ENCODE measurements around the gene ESF1. TPM values are rescaled to one million over a fixed set of nuclear protein-coding genes. Genes with fewer than 3 reads are reported as not detected.

The ESF1 gene
- total and polyA plus RNA-seq, 7 donors, result 9.0 to 22.8 (median 18.9) TPM

DNA sequence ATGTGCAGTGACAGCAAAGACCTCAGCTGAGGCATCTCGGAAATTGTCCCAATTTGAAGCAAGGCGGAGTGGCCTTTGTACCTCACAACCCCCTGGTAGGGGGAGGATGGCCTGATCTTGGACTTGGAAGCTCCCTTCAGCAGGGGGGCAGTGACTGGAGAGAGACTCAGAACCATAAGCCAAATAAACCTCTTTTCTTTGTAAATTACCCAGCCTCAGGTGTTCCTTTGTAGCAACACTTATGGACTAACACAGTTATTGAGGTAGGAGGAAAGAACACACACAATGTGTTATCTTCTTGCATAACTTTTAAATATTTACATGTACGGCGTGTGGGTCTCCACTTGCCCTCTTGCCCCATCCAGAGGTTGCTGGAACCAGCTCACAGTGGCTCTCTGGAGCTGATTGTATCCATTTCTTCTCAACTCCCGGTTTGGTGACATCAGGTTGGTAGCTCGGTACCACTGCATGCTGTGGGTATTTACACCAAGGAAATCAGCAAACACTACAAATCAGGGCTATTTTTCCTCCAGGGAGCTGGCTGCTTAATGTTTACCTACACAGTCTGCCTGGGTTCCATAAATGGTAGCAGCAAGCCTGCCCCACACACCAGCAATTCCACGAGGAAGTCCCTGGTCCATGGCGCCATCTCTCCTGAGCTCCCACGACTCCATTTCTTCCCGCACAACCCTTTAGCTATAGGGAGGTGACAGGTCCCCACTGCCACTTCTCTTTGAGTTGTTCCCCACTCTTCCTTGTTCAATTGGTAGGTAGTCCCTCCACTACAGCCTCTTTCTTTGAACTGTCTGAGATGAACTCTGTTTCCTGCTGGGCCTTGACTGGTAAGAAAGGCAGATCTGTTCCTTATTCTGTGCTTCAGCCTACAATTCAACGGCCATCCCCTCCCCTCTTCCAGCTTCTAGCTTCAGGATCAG lies 91.7 kb downstream of the ESF1 start:
- Histone ChIP-seq H3K36me3 (ENCODE audit: insufficient read depth in 1 of 2, low read depth in 1 of 2) (no peaks in the 10 kb centered on the region), H3K4me1 (no peaks in the 10 kb centered on the region), H3K27me3 (ENCODE audit: insufficient read depth in 3 of 3, low read length in 2 of 3) (no peaks in the 10 kb centered on the region), H3K27ac (no peak overlapping the region), H3K4me3 (no peak overlapping the region), H3K9me3 (no peaks in the 10 kb centered on the region)
- DNase-seq (no peak), ATAC-seq (no peak)
- intact Hi-C loops (cut with DNase I), result no loop called here
- TF ChIP-seq, protein P1, sequence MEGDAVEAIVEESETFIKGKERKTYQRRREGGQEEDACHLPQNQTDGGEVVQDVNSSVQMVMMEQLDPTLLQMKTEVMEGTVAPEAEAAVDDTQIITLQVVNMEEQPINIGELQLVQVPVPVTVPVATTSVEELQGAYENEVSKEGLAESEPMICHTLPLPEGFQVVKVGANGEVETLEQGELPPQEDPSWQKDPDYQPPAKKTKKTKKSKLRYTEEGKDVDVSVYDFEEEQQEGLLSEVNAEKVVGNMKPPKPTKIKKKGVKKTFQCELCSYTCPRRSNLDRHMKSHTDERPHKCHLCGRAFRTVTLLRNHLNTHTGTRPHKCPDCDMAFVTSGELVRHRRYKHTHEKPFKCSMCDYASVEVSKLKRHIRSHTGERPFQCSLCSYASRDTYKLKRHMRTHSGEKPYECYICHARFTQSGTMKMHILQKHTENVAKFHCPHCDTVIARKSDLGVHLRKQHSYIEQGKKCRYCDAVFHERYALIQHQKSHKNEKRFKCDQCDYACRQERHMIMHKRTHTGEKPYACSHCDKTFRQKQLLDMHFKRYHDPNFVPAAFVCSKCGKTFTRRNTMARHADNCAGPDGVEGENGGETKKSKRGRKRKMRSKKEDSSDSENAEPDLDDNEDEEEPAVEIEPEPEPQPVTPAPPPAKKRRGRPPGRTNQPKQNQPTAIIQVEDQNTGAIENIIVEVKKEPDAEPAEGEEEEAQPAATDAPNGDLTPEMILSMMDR (IDR thresholded peaks at IDR 0.05), result no peak
- WGBS, 3 donors, result 92 to 94% (median 94%) methylated on average over 11 of the region's 11 CpGs

DNA sequence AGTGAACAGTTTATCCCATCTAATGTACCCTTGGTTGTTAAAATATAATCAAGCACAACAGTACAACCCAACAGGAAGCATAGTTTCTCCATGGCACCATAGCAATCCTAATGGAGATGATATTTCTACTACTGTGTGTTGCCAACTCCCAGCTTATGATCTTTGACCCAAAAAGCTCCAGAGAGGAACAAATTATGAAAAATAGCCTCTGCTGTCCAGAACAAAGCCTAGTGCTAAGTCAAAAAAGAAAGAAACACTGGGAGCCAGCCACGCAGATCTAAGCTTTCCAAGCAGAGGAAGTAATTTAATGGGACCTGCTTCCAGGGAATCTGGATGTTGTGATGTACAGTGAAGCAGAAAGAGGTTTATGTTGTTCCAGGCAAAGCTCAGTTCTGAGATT lies 93.8 kb downstream of the ESF1 start:
- intact Hi-C loops (cut with DNase I), result no loop called here
- Histone ChIP-seq H3K4me1 (no peaks in the 10 kb centered on the region), H3K27ac (no peak overlapping the region), H3K9me3 (no peaks in the 10 kb centered on the region), H3K36me3 (ENCODE audit: insufficient read depth in 1 of 2, low read depth in 1 of 2) (no peaks in the 10 kb centered on the region), H3K27me3 (ENCODE audit: insufficient read depth in 3 of 3, low read length in 2 of 3) (no peaks in the 10 kb centered on the region), H3K4me3 (no peak overlapping the region)
- no peak for ATAC-seq
- TF ChIP-seq, protein P1 (IDR thresholded peaks at IDR 0.05), result no peak
- 4 to 10% (median 9%) methylated on average over 1 of the region's 1 CpG for WGBS, 3 donors
- DNase-seq, result no peak

- WGBS, 3 donors, result 39 to 70% (median 42%) methylated on average over 3 of the region's 3 CpGs
- H3K4me1 ChIP-seq, result no peaks in the 10 kb centered on the region
- TF ChIP-seq, protein P1 (IDR thresholded peaks at IDR 0.05), result no peak
- H3K36me3 ChIP-seq (ENCODE audit: insufficient read depth in 1 of 2, low read depth in 1 of 2), result no peaks in the 10 kb centered on the region
- ATAC-seq (no peak), DNase-seq (no peak)
- H3K27me3 ChIP-seq (ENCODE audit: insufficient read depth in 3 of 3, low read length in 2 of 3), result peaks cover 0 to 4% (median 0%) of the 10 kb centered on the region in 3 donors
- no peak overlapping the region for H3K27ac ChIP-seq
- no peak overlapping the region for H3K4me3 ChIP-seq
- no peaks in the 10 kb centered on the region for H3K9me3 ChIP-seq
- intact Hi-C loops (cut with DNase I), result no loop called here
These were observed 96.9 kb downstream of the ESF1 start for GRCh38 chr20:13687815-13688214.

GRCh38 chr20:13685623-13686022 lies 99.1 kb downstream of the ESF1 start:
- no peaks in the 10 kb centered on the region for H3K9me3 ChIP-seq
- WGBS, 3 donors, result 91 to 94% (median 94%) methylated on average over 2 of the region's 2 CpGs
- ATAC-seq (no peak), DNase-seq (no peak)
- no peaks in the 10 kb centered on the region for H3K4me1 ChIP-seq
- H3K27ac ChIP-seq, result no peak overlapping the region
- TF ChIP-seq, protein P1 (IDR thresholded peaks at IDR 0.05), result no peak
- H3K4me3 ChIP-seq, result no peak overlapping the region
- H3K27me3 ChIP-seq (ENCODE audit: insufficient read depth in 3 of 3, low read length in 2 of 3), result peaks cover 0 to 4% (median 0%) of the 10 kb centered on the region in 3 donors
- no peaks in the 10 kb centered on the region for H3K36me3 ChIP-seq (ENCODE audit: insufficient read depth in 1 of 2, low read depth in 1 of 2)
- intact Hi-C loops (cut with DNase I), result no loop called here
